GM19397 (cell line): ENCODE results near the gene CA6.
"Not testable (repeated sequence)": the region's sequence is repeated elsewhere in the genome, so short reads cannot be mapped to it uniquely, and the experiment has no call there.

Experiments used
- ATAC-seq: cut with Tn5 transposase; IDR thresholded peaks from one replicate; pipeline ENCODE4 v1.9.1; 2021; ENCODE audit warnings: mild to moderate bottlenecking, moderate library complexity; ENCODE audit not compliant: unreplicated experiment

CA6 gene

GRCh38 chr1:8926707-8927694 is 18.7 kb upstream of the CA6 start:
- no peak for ATAC-seq

DNA sequence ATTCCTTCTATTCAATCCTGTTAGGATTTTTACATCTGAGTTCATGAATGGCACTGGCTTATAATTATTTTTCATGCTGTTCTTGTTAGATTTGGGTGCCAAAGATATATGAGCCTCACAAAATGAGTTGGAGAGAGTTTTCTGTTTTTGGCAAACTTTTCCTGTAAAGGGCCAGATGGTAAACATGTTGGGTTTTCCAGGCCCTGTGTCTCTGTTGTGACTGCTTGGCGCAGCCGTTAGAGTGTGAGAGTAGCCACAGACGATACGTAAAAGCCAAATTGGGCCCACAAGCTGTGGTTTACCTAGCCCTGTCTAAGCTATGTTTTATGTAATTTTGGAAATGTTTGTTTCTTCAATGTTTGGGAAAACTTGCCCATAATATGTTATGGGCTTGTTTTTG is 15.6 kb upstream of the CA6 start:
- no peak for ATAC-seq

GRCh38 chr1:8937051-8937450 is 8.6 kb upstream of the CA6 start:
- ATAC-seq = not testable (repeated sequence)

GRCh38 chr1:8937701-8938100 is 8.0 kb upstream of the CA6 start:
- ATAC-seq = no peak

GRCh38 chr1:8938232-8938999 is 7.3 kb upstream of the CA6 start:
- no peak for ATAC-seq

GRCh38 chr1:8939000-8939265 is 6.7 kb upstream of the CA6 start:
- ATAC-seq = no peak

DNA sequence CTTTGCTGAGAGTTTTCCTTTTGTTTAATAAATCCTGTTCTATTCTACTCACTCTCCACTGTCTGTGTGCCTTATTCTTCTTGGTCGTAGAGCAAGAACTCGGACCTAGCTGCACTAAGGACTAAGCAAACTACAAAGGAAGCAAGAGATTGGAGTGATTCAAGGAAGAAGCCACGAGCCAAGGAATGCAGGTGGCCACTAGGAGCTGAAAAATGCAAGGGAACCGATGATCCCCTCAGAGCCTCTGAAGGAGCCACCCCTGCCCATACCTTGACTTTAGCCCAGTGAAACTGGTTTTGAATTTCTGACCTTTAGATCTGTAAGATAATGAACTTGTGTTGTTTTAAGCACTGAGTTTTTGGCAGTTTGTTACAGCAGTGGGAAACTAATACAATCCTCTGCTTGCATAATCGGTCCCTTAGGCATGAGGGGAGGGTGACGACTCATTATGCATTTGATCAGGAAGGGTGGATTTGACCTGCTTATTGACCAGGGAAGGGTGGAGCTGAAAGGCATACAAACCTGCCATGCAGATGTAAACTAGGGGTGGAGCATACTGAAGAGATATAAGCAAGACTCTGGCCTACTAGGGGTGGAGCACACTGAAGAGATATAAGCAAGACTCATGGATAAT is 6.2 kb upstream of the CA6 start:
- ATAC-seq = no peak

DNA sequence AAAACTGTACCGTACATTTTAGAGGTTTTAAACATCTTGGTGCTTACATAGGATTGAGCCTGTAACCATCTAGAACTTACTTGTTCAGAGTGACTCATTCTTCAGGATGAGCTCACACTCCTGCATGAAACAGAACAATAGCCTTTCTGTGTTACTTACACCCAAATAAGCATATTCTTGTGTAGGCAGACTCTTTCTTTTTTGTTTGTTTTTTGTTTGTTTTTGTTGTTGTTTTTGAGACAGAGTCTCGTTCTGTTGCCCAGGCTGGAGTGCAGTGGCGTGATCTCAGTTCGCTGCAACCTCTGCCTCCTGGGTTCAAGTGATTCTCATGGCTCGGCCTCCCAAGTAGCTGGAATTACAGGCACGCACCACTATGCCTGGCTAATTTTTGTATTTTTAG is 3.8 kb upstream of the CA6 start:
- no peak for ATAC-seq

DNA sequence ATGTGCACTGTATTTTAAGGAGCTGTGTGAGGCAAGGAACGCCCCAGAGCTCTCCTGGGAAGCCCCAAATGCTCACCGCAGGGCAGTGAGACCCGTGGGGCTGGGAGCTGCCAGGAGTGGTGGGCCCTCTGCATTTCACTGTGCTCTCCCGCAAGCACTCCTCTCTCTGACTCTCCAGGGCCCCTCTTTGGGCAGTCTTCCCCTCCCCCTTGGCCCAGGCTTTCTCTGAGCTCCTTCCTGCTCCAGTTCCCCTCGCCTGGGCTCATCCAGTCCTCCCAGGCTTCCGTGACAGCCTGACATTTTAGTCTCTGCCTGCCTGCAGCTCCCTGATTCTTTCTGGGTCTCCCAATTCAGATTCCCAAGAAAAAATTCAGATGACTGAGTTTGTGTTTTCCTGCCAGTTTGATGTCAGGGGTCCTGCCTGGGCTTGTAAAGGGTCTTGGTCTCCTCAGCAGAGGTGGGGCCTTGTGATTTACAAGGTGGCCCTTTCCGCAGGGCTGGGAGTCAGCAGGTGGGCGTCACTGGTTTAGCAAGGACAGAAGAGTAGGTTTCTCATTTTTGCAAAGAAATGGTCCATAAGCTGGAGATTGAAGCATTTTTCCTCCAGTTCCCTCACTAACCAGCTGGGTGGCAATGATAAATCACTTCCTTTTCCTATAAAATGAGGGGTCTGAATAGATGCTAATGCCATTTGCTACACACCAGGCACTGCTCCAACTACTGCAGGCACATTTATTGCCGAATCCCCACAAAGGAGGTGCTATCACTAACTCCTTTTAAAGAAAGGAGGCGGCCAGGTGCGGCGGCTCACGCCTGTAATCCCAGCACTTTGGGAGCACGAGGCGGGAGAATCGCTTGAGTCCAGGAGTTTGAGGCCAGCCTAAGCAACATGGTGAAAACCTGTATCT is 1.9 kb upstream of the CA6 start:
- ATAC-seq = no peak

- ATAC-seq = no peak
Measured at GRCh38 chr1:8947127-8947691, 1.5 kb downstream of the CA6 start.

DNA sequence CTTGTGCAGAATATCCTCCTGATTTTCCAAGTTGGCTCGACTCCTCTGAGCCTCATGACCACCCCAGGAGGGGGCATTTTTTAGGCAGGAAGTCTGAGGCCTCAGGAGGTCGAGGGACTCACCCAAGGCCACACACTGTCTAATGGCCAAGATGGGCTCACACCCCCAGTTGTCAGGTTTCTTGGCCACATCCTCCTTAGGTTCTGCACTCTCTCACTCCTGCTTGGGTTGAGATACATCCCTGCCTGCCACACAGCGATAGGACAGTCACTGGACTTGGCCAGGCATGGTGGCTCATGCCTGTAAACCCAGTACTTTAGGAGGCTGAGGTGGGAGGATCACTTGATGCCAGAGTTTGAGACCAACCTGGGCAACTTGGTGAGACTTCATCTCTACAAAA is 4.6 kb downstream of the CA6 start:
- no peak for ATAC-seq

DNA sequence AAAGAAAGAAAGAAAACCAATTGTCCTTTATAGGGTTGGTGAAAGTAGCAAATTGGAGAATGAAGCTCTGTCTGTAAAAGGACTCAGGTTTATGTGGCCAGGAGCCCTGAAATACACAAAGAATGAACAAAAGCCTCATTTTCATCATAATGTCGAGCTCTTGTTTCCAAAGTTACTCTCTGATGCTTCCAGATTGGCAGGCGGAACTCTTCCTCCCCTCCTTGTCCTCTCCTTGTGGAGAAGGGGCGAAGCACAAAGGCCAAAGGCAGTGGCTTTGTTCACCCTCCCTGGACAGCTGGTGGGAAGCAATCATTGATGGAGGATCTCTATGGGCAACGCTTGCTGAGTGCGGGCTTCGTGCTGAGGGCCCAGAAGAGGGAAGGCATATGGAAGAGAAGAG is 5.6 kb downstream of the CA6 start:
- ATAC-seq = no peak

DNA sequence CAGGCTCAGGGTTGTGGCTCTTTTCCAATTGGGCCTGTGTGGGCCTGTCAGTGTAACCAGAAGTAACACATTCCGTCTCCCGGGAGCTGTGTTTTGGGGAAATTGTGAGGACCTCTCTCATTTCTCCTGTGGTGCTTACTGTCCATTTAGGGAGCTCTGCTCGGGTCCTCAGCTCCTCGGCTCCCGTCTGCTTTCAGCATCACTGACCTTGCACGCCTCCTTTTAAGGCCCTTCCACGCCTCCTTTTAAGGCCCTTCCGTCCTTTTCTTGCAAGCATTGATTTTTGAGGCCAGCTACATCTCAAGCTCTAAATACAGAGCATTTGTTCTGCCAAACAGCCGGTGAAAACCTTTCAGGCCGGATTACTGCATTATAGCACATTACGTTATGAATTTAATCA is 9.7 kb downstream of the CA6 start:
- ATAC-seq = no peak

DNA sequence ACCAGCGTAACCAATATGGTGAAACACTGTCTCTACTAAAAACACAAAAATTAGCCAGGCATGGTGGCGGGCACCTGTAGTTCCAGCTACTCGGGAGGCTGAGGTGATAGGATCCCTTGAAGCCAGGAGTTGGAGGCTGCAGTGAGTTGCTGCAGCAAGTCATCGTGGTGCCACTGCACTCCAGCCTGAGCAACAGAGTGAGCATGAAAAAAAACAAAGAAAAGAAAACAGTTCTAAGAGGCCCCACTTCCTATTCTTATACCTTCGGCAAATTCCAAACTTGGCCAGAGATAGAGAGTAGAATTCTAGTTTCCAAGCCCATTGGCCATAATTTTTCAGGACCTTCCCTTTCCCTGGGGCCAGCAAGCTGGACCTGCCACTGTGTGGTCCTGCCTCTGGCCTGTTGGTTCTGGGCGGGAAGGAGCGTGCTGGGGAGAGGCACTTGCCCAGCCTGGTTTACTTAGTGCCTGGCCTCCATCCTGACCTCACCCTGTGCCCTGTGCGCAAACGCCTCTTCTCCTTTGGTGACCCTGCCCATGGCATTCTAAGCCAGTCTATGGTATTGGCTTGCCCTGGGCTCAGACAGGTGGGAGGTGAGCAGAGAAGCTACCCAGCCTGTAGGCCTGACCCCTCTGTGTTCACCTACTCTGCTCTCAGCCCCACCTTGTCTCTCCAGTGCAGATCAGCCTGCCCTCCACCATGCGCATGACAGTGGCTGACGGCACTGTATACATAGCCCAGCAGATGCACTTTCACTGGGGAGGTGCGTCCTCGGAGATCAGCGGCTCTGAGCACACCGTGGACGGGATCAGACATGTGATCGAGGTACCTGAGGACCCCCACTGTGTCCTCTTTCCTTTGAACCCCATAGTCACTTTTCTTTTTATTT is 11.0 kb downstream of the CA6 start:
- ATAC-seq = no peak

- no peak for ATAC-seq
Measured at GRCh38 chr1:8962812-8963530, 17.3 kb downstream of the CA6 start.

DNA sequence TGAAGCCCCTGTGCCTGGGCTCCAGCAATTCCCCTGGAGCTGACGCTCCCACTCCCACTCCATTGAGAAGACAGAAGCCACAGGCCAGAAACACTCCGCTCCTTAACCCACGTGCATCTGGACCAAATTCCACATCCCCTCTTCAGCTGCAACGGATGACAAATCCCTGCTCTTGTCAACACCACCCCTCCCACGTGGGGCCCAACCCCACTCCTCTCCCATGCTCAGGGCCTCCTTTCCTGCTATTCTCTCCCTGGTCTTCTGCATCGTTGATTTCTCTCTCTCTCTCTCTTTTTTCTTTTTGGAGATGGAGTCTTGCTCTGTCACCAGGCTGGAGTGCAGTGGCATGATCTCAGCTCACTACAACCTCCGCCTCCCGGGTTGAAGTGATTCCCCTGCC is 18.3 kb downstream of the CA6 start:
- no peak for ATAC-seq

- no peak for ATAC-seq
Measured at GRCh38 chr1:8965121-8965820, 19.6 kb downstream of the CA6 start.

- no peak for ATAC-seq
Measured at GRCh38 chr1:8966606-8967005, 20.9 kb downstream of the CA6 start.
